Activated CD4-positive, CD25-positive, alpha-beta regulatory T cell treated with anti-CD3 and anti-CD28 coated beads, Interleukin-2, amount 50 U/mL, for 16 hours (primary cell): Measurements from ENCODE around the gene SERPINA4.
"Not testable (repeated sequence)": the region's sequence is repeated elsewhere in the genome, so short reads cannot be mapped to it uniquely, and the experiment has no call there.

Experiments
- DNase-seq: peaks from one replicate; pipeline ENCODE4 v3.0.0-alpha.2; 2020; ENCODE audit warnings: low read depth, low spot score

Gene SERPINA4

DNA sequence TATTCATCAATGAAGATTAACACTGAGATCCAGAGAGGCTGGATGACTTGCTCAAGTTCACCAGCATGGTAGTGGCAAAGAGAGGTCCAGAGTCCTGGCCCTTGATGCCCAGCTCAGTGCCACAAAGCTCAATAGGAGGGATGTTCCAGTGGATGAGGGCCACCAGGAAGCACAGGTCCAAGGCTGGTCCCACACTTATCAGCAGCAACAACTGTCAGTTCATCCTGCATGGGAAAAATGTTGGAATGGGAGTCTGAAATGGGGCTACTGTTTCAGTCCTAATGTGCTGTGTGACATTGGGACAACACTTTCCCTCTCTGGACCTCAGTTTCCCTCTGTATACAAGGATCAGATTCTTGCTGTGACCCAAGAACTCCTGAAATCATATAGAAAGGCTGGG, 31.2 kb downstream of the SERPINA4 start:
- no peak for DNase-seq

DNA sequence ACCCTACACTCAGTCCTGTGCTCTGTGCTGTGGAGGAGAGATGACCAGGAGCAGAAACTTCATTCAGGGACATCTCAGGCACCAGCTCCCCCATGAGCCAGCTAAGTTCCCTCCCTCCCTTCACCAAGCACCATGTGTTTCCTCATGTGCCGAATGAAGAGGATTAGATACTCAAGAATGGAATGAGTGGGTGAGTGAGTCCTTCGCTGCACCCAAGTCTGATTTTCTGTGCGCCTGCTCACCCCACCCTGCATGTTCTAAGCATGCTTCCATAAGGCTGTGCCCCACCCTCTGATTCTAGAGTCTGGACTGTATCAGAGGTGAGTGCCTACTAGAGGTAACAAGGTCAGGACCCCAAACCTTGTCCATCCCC, 32.1 kb downstream of the SERPINA4 start:
- DNase-seq = no peak

DNA sequence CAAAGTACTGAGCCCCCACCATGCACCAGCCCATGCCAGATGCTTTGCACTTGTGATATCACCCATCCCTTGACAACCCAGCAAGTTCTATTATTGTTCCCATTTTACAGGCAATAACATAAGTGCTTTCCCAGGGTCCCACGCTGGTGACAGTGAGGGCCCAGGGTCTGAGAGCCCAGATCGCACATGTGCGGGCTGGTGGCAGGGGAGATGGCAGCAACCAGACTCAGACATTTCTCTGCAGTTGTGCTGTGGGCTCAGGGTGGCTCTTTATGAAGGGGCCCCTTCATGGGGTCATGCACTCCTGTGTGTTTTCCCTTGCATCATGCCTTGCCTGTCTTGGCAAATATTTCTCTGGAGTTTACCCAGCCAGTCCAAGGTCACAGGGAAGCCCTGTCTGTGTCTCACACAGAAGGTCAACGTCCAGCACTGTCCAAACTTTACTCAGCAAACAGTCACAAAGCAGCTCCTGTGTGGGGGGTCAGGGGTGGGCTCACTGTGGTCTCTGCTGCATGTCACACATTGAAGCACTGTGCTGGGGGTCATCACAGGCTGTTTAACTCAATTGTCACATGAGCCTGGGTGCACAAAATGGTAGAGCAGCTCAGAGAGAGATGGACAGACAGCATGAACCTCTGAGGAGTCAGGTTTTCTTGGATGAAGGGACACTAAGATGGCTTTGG, 32.6 kb downstream of the SERPINA4 start:
- no peak for DNase-seq

DNA sequence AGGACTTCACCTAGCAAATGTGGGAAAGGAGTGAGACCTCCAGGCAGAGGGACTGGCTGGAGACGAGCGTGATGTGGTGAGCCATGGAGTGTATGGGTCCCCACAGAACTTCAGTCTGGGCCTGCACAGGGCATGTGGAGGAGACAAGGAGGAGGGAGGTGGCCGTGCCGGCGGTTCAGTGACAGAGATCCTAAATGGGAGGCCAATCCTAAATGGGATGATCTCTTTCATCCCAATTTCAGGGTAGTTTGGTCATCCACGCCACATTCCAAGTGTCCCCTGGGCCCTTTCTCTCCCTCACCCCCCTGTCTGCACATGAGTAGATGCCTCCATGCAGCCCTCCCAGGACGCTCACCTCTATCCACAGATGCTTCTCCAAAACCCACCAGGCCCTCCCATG, 33.2 kb downstream of the SERPINA4 start:
- no peak for DNase-seq

DNA sequence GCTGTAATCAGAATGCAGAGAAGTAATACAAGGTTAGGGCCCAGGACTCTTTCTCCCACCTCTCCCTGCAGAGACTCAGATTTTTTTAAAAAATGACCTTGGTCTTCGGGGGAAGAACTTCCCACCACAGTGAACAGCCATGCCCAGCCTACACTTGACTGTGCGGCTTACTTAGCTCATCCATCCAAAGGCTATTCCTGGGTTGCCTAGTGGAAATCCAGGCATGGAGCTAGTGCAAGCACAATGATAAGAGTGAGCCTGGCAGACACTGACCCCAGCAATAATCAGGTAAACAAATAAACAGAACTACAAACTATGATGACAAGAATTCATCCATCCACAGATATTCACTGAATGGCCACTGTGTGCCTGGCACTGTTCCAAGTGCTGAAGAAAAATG, 34.7 kb downstream of the SERPINA4 start:
- DNase-seq = no peak

DNA sequence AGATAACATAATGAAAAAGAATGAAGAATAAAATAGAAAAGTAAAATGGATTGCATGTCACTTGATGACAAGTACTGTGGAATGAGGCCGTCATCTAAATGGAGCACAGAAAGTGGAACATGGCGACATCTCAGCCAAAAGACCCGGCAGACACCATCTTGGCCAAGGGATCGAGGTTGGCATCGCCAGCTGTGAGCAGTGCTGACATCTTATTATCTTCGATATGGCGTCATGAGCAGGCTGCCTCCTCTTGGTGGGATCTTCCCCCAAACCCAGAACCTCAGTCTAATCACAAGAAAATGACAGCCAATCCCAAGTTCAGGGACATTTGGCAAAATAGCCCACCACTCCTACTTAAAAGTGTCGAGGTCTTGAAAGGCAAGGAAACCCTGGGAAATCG, 35.1 kb downstream of the SERPINA4 start:
- DNase-seq = no peak

DNA sequence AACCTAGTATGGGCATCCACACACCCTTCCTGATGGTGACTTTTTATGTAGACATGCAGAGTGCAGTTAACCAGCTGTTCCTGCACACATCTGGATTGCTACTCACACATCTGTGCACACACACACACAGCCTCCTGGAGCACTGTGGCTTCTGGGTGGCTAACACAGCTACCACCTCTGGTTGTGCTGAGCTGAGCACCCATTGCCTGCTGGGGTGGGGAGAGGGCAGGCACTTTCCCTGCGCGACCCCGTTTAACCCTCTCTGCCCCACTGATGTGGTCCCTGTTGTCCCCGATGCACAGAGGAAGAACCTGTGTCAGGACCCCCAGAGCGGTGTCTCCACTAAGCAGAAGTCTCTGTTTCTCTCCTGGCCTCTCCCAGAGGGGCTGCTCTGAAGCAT, 36.5 kb downstream of the SERPINA4 start:
- no peak for DNase-seq

DNA sequence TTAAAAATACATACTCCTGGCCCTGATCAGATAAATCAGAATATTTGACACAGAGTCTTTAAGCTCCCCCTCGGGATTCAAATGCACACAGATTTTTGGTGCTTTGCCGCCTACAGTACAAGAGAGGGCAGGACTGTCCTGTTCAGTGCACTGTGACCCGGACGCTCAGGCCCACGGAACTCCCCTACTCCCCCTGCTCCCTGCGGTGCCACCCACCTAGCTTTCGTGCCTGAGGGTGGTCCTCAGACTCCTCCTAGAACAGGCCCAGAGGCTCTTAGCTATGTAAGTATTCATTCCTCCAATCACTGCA, 37.2 kb downstream of the SERPINA4 start:
- no peak for DNase-seq

DNA sequence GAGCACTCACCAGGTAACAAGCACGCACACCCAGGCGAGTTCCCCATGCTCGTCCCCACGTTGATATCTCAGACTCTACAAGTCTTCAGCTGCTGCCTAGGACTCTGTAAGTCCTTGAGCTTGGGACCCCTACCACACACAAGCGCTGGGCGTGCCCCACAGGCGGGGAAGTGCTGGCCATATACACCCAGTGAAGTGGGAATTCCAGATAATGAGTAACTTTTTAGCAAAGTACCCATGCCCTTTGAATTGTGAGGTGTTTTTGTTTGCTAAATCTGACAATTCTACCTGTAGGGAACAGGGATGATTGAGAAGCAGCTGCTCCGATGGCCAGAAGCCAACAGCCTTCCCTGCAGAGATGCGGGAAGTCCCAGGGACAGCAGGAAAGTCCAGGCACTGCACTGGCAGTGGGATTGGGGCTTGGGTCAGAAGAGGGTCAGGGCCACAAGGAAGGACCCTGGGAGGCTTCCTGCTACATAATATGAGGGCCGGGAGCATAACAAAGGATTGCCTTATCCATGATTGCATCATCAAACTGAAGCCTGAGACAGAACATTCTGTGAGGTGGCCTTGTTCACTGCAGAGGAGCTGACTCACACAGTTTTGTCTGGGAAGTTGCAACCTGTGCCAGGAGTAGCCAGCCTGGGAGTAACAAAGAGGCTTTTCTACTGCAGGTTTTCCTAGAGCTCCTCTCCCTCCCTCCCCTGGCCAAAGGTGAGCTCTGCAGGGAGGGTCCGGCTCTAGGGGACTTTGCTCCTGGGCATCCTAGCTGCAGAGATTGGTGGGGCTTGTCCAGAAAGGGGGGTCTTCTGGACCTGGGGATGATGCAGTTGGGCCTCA, 37.8 kb downstream of the SERPINA4 start:
- no peak for DNase-seq

DNA sequence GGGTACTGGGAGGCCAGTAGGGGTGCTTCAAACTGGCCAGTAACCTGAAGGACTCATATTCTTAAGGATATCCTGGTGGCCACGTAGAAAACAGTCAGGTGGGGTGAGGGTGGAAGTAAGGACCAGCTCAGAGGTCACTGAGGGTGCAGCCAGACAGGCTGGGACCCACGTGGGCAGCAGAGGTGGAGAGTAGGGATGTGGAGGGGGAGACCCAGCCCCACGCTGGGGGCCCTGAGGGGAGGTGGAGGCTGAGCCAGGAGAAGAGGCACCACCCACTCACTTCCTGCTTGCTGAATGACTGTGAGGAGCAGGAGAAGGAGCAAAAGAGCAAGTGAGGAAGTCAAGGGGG, 38.4 kb downstream of the SERPINA4 start:
- no peak for DNase-seq

DNA sequence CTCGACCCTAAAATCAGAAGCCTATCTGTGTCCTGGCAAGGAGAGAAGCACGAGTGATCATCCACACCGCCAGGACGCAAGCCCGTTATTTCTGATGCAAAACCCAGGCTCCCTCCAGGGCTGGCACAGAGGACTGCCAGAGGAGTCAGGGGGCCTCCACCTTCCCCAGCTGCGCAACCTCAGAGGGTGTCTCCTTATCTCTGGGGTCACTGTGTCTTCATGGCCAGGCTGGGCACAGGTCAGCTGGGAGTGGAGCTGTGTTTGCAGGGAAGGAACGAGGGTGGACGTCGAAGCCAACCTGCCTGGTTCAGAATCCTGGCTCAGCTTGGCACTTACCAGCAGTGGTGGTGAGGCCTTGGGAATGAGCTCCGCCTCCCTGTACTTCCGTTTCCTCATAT, 38.9 kb downstream of the SERPINA4 start:
- DNase-seq = no peak

DNA sequence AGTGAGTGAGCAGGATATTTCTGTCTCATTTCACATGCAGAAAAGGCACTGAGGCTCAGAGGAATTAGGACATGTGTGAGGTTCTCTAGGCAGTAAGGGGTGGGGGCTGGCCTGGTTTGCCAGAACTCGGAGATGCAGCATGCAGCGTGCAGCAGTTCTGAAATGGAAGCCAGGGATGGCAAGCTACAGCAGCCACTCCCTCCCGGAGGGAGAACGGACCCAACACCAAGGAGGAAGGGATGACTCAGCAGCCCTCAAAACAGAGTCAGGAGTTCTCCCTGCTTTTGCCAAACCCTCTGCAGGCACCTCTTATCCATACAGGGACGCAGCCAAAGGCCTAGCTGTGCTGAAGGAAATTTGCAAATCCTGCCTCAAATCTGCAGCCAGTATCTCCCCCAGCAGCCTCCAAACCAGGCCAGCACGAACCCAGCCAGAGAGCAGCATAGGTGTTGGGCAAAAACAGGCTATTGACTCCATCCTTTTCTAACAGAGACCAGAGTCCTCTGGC, 40.7 kb downstream of the SERPINA4 start:
- DNase-seq = no peak

DNA sequence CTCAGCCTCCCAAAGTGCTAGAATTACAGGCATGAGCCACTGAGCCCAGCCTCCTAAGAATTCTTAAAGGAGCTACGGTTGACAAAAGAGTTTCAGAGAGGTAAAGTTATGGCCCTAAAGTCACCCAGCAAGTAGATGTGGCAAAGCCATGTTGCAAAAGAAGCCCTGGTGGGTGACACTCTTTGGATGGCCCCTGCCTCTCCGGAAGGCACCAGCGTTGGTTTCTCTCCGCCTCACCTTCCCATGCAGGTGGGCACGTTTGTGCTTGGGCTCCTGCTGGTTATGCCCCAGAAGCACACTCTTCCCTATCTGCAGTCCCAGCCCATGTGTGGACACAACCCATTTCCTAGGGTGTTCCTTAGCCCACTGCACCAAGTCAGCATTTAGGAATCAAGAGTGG, 41.5 kb downstream of the SERPINA4 start:
- no peak for DNase-seq

DNA sequence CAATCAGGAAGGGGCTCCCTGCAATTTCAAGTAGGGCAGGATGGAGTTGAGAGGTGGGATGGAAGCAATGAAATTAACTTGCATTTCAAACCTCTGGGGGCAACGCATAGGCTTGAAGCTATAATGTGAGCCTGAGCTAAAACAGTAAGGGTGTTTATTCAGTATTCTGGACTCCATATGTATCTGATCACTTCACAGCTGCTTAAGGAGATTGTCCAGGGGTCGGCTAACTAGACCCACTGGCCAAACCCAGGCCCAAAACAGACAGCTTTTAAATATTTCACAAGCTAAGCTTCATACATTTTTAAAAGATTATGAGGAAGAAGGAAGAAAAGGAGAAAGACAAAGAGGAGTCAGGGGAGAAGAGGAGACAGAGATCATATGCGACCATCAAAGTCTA, 44.1 kb downstream of the SERPINA4 start:
- DNase-seq = no peak

DNA sequence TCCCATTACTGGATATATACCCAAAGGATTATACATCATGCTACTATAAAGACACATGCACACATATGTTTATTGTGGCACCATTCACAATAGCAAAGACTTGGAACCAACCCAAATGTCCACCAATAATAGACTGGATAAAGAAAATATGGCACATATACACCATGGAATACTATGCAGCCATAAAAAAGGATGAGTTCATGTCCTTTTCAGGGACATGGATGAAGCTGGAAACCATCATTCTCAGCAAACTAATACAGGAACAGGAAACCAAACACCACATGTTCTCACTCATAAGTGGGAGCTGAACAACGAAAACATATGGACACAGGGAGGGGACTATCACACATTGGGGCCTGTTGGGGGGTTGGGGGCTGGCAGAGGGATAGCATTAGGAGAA, 47.7 kb downstream of the SERPINA4 start:
- DNase-seq = not testable (repeated sequence)

DNA sequence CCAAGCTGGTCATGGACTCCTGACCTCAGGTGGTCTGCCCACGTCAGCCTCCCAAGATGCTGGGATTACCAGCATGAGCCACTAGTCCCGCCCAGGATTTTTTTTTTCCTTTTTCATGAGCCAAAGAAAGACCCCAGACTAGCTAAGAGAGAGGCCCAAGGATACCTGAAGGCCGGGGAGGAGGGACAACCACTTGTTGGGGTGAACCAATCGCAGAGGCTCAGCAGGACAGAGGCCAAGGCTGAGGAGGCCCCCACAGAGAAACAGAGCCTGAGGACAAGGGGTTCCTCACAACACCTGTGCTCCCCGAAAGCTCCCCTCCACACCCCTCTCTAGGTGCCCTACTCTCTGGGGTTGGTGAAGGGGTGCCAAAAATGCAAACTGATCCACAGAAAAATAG, 49.9 kb downstream of the SERPINA4 start:
- DNase-seq = no peak

DNA sequence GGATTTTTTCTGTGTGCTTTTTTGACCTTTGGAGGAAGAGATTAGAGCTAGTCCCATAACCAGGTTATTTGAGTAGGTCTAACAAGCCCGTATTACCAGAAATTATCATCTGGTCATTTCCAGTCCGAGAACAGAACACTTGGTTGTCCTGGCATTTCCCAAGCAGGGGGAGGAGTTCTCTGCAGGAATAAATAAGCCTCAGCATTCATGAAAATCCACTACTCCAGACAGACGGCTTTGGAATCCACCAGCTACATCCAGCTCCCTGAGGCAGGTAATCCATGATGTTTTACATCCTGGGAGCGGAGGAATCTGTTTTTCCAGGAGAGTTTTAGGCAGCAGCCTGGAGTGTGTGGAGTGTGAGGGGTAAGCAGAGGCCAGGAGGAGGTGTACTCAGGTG, 50.9 kb downstream of the SERPINA4 start, which contains the start of gene SERPINA3:
TSS of gene SERPINA3 (plus strand) at position 218 of the 400 bp plus-strand sequence. CDS start 2,051 bp downstream, outside the sequence.
- no peak for DNase-seq

DNA sequence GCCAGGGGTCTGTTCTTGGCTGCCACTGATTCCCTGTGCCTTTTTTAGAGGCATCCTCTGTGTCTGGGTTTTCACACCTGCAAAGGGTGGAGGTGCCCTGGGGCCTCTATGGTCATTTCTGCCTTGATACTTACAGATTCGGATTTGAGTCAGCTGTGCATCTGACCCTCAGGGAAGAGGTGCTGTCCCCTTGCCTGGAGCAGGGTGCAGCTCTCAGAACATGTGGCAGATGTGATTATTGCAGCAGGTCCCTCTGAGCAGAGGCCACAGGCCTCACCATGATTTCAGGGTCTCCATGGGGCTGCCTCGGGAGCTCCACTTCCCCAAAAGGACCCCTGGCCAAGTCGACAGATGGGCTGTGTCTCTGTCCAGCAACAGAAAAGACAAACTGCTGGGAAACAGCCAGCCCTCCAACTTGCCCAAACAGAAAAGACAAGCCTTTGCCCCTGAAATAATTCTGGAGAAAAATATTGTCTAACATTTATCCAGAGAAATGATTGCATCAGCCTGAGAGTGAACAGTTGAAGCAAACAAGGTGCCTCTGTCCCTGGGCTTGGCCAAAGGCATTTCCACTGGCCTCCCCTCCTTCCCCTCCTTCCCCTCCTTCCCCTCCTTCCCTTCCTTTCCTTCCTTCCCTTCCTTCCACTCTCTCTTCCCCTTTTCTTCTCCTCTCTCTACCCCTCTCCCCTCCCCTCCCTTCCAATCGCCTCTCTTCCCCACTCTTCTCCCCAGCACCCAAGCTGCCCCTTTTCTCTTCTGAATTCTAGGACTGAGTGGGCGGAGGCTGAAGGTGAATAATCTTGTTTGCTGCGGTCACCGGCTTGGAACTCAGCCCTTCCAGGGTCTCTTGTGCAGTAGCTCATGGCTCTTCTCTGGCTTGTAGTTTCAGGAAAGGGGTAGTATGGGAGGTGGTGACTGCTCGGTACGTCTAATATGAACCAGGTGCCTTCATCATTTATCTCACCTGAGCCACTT, 51.6 kb downstream of the SERPINA4 start:
- no peak for DNase-seq

DNA sequence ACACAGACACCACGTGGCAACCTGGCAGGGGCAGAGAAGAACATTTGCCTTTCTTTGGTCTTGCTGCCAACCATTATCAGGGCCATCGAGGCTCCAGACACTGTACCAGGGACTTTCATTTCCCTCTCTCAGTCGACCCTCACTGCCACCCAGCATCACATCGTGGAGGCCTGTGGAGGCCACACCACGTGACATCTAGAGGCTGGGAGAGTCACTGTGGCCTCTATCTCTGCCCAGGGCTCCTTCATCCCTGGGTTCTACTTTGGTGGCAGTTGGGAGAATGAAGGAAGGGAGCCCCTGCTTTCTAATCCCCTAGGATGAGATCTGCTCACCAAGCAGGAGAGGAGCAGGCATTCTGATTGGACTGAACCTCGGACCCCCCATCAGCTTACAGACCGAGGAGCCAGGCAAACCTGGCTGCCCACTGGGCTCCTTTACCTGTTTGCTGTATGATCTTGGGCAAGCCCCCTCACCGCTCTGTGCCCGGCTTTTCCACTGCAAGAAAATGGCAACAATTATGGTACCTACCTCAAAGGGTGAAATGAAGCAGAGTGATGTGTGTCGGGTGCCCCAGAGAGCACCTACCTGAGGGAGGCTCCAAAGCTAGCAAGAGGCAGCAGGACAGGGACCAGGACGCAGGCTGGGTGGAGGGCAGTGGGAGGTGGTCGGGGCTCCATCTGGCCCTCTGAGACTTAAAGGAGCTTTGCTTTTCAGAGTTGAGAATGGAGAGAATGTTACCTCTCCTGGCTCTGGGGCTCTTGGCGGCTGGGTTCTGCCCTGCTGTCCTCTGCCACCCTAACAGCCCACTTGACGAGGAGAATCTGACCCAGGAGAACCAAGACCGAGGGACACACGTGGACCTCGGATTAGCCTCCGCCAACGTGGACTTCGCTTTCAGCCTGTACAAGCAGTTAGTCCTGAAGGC, 52.7 kb downstream of the SERPINA4 start:
- DNase-seq = no peak

DNA sequence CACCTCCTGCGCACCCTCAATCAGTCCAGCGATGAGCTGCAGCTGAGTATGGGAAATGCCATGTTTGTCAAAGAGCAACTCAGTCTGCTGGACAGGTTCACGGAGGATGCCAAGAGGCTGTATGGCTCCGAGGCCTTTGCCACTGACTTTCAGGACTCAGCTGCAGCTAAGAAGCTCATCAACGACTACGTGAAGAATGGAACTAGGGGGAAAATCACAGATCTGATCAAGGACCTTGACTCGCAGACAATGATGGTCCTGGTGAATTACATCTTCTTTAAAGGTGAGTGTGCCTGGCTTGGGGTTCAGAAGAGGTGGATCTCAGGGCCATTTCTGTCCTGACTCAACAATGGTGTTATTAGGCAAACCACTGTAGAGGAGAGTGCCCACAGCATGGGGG, 53.6 kb downstream of the SERPINA4 start:
- no peak for DNase-seq

DNA sequence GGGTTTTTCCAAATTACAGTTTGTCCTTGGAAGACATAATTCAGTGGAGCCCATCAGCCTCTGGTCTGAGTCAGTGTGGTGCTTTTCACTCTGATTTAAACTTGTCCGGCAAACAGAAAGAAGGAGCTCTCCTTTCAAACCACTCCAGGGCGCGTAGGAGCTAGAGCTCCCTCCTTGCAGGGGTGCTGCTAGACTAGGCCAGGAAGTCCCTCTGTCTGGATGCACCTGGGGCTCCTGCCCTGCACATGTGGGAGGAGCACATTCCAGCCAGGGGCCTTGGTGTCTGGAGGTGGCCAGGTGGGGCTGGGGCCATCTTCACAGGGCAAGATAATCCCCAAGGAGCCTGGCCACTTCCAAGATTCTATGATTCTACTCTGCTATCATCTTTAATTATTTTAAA, 54.0 kb downstream of the SERPINA4 start:
- DNase-seq = no peak
